ENCODE measurements around the gene APOBEC3B. TPM values are rescaled to one million over a fixed set of nuclear protein-coding genes. Genes with fewer than 3 reads are reported as not detected.
A peak's percentile ranks its signal among the peaks of the same experiment; 100 is the strongest.
"Not testable (repeated sequence)": the region's sequence is repeated elsewhere in the genome, so short reads cannot be mapped to it uniquely, and the experiment has no call there.

The APOBEC3B gene
- total and polyA plus RNA-seq, 9 of the 15 experiments (the other 6 are each of a cell fraction or from before 2014, with no cell fraction given): 5.9 to 166 (median 43.2) TPM

GRCh38 chr22:39040538-39041296, 58.6 kb downstream of the APOBEC3B start, which contains the start of gene APOBEC3F (continued):
- TF ChIP-seq RCOR1 (IDR thresholded peaks at IDR 0.05; ENCODE audit: borderline replicate concordance in 1 of 2, low read depth in 2 of 2, low read length in 2 of 2) (0 out of 4 replicates have a peak, but pooled peaks of 1 of the 2 experiments have one; percentile 9), ZFX (CRISPR knock-in tag; IDR thresholded peaks at IDR 0.05) (peak; percentile 53), PHF8 (IDR thresholded peaks at IDR 0.05; ENCODE audit: borderline replicate concordance, low read length) (peak; percentile 43; the same call in 1 of the 2 replicates), MAZ (CRISPR knock-in tag; conservative IDR thresholded peaks at IDR 0.05 in 1 of 2, IDR thresholded peaks at IDR 0.05 in 1 of 2) (peak in 1 of 2 experiments; percentile 61; a peak in 2 of 4 replicates), TOE1 (IDR thresholded peaks at IDR 0.05; ENCODE audit: borderline replicate concordance) (0 out of 2 replicates have a peak, but pooled peaks have one; percentile 24), CTBP1 (IDR thresholded peaks at IDR 0.05; ENCODE audit: borderline replicate concordance) (peak; percentile 39; the same call in 1 of the 2 replicates)
- TF ChIP-seq, protein P1, sequence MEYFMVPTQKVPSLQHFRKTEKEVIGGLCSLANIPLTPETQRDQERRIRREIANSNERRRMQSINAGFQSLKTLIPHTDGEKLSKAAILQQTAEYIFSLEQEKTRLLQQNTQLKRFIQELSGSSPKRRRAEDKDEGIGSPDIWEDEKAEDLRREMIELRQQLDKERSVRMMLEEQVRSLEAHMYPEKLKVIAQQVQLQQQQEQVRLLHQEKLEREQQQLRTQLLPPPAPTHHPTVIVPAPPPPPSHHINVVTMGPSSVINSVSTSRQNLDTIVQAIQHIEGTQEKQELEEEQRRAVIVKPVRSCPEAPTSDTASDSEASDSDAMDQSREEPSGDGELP (CRISPR knock-in tag; IDR thresholded peaks at IDR 0.05; ENCODE audit: borderline replicate concordance): 0 out of 2 replicates have a peak, but pooled peaks have one; percentile 32
- not testable (repeated sequence) for TF ChIP-seq TOE1 (CRISPR knock-in tag; IDR thresholded peaks at IDR 0.05; ENCODE audit: borderline replicate concordance, low read depth)

Data from K562 (cell line).